ENCODE measurements around the gene HPSE.

Gene HPSE

DNA sequence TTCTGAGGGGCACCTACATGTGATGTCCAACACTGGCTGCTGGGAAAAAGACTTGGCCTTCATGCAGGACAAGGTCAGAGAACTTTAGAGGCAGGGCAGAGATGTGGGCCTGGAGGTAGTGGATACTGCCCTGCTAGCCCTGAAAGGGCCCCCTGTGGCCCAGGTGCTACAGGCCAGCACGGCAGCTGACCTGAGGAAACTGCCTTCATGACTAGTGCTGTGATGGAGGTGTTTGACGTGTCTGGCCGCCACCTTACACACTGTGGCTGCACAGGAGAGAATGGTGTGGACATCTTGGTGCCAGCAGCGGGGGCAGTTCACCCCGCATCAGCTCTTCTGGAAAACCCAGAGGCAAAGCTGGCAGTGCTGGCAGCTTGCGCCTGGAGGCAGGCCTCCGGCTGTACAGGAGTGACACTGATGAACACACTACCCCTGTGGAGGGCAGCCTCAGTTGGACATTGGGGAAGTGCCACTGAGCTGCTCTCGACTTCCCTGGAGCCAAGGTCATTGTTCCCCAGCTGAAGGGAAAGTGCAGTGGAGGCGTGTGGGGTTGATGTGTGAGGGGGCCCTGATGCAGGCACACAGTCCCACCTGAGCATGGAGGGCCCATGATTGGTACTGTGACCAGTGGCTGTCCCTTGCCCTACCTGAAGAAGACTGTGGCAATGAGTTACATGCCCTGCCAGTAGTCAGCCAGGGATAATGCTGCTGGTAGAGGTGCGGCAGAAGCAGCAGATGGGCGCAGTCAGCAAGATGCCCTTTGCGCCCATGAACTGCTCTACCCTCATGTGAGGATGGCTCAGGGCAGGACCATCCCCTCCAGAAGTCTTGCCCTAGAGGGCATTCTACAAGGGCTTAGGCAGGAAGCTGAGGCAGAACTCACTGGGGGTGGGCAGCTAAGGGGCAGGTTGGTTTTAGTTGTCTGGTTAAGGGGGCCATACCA is 87.0 kb downstream of the HPSE start:
- no peak overlapping the region for H3K4me3 ChIP-seq (ENCODE audit: low read depth, low read length)
- no peaks in the 10 kb centered on the region for H3K27me3 ChIP-seq
- no peak for DNase-seq
- H3K9me3 ChIP-seq, result no peaks in the 10 kb centered on the region
- H3K36me3 ChIP-seq, result no peaks in the 10 kb centered on the region
- no peaks in the 10 kb centered on the region for H3K4me1 ChIP-seq
- TF ChIP-seq, protein P1, sequence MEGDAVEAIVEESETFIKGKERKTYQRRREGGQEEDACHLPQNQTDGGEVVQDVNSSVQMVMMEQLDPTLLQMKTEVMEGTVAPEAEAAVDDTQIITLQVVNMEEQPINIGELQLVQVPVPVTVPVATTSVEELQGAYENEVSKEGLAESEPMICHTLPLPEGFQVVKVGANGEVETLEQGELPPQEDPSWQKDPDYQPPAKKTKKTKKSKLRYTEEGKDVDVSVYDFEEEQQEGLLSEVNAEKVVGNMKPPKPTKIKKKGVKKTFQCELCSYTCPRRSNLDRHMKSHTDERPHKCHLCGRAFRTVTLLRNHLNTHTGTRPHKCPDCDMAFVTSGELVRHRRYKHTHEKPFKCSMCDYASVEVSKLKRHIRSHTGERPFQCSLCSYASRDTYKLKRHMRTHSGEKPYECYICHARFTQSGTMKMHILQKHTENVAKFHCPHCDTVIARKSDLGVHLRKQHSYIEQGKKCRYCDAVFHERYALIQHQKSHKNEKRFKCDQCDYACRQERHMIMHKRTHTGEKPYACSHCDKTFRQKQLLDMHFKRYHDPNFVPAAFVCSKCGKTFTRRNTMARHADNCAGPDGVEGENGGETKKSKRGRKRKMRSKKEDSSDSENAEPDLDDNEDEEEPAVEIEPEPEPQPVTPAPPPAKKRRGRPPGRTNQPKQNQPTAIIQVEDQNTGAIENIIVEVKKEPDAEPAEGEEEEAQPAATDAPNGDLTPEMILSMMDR (IDR thresholded peaks at IDR 0.05; ENCODE audit: low read depth, low read length), result no peak

Measured in BE2C (cell line).